ENCODE measurements around the gene OSBPL10.
"Not testable (repeated sequence)": the region's sequence is repeated elsewhere in the genome, so short reads cannot be mapped to it uniquely, and the experiment has no call there.

OSBPL10 gene

DNA sequence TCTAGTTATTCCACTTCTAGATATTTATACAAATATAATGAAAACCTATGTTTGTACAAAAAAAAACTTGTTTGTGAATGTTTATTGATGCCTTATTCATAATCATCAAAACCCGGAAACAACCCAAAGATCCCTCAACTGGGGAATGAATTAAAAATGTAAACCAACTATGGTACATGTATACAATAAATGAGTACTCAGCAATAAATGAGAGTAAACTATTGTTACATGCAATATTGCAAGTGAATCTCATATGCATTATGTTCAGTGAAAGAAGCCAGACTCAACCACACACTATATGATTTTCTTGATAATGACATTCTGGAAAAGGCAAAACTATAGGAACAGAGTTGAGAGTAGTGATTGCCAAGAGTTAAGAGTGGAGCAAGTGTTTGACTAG is 12.8 kb upstream of the OSBPL10 start:
- POLR2A ChIA-PET = no interaction called here
- CTCF ChIA-PET = no interaction called here
- no peak overlapping the region for H3K4me3 ChIP-seq (ENCODE audit: low read depth, low read length)
- TF ChIP-seq, protein P1, sequence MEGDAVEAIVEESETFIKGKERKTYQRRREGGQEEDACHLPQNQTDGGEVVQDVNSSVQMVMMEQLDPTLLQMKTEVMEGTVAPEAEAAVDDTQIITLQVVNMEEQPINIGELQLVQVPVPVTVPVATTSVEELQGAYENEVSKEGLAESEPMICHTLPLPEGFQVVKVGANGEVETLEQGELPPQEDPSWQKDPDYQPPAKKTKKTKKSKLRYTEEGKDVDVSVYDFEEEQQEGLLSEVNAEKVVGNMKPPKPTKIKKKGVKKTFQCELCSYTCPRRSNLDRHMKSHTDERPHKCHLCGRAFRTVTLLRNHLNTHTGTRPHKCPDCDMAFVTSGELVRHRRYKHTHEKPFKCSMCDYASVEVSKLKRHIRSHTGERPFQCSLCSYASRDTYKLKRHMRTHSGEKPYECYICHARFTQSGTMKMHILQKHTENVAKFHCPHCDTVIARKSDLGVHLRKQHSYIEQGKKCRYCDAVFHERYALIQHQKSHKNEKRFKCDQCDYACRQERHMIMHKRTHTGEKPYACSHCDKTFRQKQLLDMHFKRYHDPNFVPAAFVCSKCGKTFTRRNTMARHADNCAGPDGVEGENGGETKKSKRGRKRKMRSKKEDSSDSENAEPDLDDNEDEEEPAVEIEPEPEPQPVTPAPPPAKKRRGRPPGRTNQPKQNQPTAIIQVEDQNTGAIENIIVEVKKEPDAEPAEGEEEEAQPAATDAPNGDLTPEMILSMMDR (IDR thresholded peaks at IDR 0.05; ENCODE audit: insufficient read depth, low read length, missing control alignments) = no peak
- DNase-seq (ENCODE audit: low read depth, low spot score) = no peak

DNA sequence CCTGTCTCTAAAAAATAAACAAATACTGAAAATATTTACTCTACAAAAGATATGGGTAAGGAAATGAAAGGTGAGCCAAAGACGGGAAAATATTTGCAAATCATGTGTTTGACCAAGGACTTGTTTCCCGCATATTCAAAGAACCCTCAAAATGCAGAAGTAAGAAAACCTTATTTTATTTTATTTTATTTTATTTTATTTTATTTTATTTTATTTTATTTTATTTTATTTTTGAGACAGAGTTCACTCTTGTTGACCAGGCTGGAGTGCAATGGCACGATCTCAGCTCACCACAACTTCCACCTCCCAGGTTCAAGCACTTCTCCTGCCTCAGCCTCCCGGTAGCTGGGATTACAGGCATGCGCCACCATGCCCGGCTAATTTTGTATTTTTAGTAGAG is 11.9 kb upstream of the OSBPL10 start:
- POLR2A ChIA-PET = interaction anchor here (0.7 kb wide), 1 partner anchor 99 kb away, joined by 3 read pairs; no protein-coding TSS in a partner anchor
- CTCF ChIA-PET; DNase-seq (ENCODE audit: low read depth, low spot score); H3K4me3 ChIP-seq (ENCODE audit: low read depth, low read length): not testable (repeated sequence)

DNA sequence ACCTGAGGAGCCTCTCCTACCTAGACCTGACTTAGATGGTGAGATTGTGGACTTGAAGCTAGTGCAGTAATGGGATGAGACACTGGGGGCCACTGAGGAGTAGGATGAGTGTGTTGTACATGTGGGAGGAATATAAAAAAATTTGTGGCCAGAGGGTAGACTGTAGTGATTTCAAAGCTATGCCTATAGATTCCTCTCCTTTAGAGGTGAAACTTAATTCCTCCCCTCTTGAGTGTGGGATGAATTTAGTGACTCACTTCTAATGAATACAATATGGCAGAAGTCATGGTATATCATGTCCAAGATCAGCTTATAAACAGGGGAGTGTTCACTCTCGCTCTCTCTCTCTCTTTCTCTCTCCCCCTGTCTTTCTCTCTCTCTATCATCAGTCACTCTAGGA is 7.2 kb upstream of the OSBPL10 start:
- TF ChIP-seq, protein P1 (IDR thresholded peaks at IDR 0.05; ENCODE audit: insufficient read depth, low read length, missing control alignments) = no peak
- CTCF ChIA-PET = no interaction called here
- H3K4me3 ChIP-seq (ENCODE audit: low read depth, low read length) = no peak overlapping the region
- POLR2A ChIA-PET = no interaction called here
- DNase-seq (ENCODE audit: low read depth, low spot score) = no peak

DNA sequence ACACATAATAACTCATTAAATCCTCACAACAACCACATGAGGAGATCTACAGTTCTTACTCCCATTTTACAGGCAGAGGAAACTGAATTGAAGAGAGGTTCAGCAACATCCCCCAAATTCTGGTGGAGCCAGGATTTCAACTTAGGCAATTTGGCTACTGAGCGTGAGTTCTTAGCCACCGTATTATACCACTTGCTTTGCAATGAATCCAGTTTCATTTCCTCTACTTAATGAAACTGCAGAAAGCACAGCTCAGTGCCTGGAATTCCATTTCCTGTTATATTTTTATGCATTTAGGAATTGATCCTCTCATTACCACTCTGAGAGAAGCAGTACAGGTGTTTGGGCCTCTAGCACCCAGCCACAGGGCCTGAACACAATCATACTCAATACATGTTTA is 4.8 kb upstream of the OSBPL10 start:
- ChIA-PET POLR2A (no interaction called here), CTCF (interaction anchor here (1.8 kb wide), 1 partner anchor 33 kb away, joined by 6 read pairs; no protein-coding TSS in a partner anchor)

DNA sequence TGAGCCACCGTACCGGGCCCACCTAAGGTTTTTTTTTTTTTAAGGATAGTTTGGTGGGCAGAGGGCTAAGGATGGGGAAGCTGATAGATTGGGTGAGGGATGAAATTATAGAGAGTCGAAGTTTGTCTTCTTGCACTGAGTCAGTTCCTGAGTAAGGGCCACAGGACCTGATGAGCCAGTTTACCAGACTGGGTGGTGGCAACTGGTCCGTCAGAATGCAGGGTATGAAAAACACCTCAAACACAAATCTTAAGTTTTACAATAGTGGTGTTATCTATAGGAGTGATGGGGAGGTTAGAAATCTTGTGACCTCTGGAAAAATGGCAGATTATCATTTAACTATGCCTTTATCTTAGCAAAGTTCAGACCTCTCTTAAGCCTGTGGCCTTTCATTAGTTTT is 3.3 kb upstream of the OSBPL10 start:
- CTCF ChIA-PET = interaction anchor here (1.8 kb wide), 1 partner anchor 35 kb away, joined by 6 read pairs; no protein-coding TSS in a partner anchor
- TF ChIP-seq, protein P1 (IDR thresholded peaks at IDR 0.05; ENCODE audit: insufficient read depth, low read length, missing control alignments) = no peak
- POLR2A ChIA-PET = no interaction called here
- H3K4me3 ChIP-seq (ENCODE audit: low read depth, low read length) = no peak overlapping the region
- no peak for DNase-seq (ENCODE audit: low read depth, low spot score)

More for the DNA sequence above, 4.8 kb upstream of the OSBPL10 start:
- H3K4me3 ChIP-seq (ENCODE audit: low read depth, low read length) = no peak overlapping the region
- TF ChIP-seq, protein P1 (IDR thresholded peaks at IDR 0.05; ENCODE audit: insufficient read depth, low read length, missing control alignments) = no peak
- DNase-seq (ENCODE audit: low read depth, low spot score) = no peak

DNA sequence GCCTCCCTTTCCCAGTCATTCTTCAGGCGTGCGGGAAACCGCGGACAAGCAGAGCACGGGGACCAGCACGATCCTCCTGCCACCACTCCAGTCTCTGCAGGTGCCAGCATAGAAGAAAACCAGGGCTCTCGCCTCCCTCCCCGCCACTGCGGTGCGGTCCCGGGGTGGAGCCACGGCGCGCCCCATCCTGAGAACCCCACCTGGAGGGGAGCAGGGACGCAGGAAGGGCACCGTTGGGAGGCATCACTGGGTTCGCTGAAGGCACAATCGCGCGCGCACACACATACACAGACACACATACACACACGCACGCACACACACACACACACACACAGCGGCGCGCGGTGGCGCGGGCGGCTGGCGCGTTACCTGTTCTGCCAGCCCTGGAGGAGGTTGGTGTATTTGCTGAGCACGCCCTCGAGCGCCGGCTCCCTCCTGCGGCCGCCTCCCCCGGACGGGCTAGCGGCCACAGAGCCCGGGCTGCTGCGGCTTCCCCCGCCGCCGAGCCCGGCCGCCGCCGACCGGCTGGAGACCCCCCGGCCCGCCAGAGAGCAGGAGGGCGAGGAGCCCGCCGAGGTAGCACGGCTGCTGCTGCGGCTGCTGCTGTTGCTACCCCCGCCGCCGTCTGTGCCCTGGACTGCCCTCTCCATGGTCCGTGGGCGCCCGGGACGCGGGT is 394 bp downstream of the OSBPL10 start:
- peak overlapping the region; percentile 70 for H3K4me3 ChIP-seq (ENCODE audit: low read depth, low read length)
- ChIA-PET CTCF (no interaction called here), POLR2A (interaction anchor here (0.9 to 1.3 kb wide), 2 partner anchors 20 to 448 kb away, joined by 3 to 5 read pairs; partner anchors contain the start of gene STT3B)
- TF ChIP-seq, protein P1 (IDR thresholded peaks at IDR 0.05; ENCODE audit: insufficient read depth, low read length, missing control alignments) = no peak
- no peak for DNase-seq (ENCODE audit: low read depth, low spot score)
